Astrocyte of the spinal cord (primary cell): ENCODE measurements around the gene NAT16.

Source experiments
- DNase-seq: peaks from one replicate; pipeline ENCODE4 v3.0.0; 2011; ENCODE audit warnings: low read depth, low spot score
- H3K4me3 ChIP-seq: 2 replicates; pipeline ENCODE4 v1.5.1; 2011; ENCODE audit warnings: low read depth, mild to moderate bottlenecking, low read length, moderate library complexity
- CTCF ChIP-seq: IDR thresholded peaks from 2 replicates; pipeline ENCODE4 v1.5.1; 2012; ENCODE audit warnings: low read depth, mild to moderate bottlenecking, low read length, inconsistent platforms
- in situ Hi-C: cut with HindIII; loops from 2 replicates; pipeline ENCODE4 v1.10.0; 2017; ENCODE audit warnings: low sequenced_read_pairs

Gene NAT16

GRCh38 chr7:101180130-101180755 lies at the start of gene NAT16:
NAT16 (minus strand) TSS chr7:101180293; CDS start chr7:101174807, 5,486 bp downstream.
- in situ Hi-C loops: no loop called here
- H3K4me3 ChIP-seq: no peak within 1 kb of the TSS
- DNase-seq: no peak
- TF ChIP-seq CTCF: no peak

GRCh38 chr7:101226721-101227120 lies 46.6 kb upstream of the NAT16 start:
- H3K4me3 ChIP-seq: no peak overlapping the region
- in situ Hi-C loops: no loop called here
- DNase-seq: no peak
- TF ChIP-seq CTCF: no peak

- no peak for TF ChIP-seq CTCF
- no peak for DNase-seq
- in situ Hi-C loops: no loop called here
- H3K4me3 ChIP-seq: no peak overlapping the region
These were observed 45.6 kb upstream of the NAT16 start for GRCh38 chr7:101225650-101226049.

- in situ Hi-C loops: no loop called here
- no peak for DNase-seq
- TF ChIP-seq CTCF: no peak
- H3K4me3 ChIP-seq: no peak overlapping the region
These were observed 43.4 kb upstream of the NAT16 start for GRCh38 chr7:101223528-101223927.

GRCh38 chr7:101222275-101222830 lies 42.3 kb upstream of the NAT16 start:
- TF ChIP-seq CTCF: no peak
- DNase-seq: no peak
- H3K4me3 ChIP-seq: no peak overlapping the region
- in situ Hi-C loops: no loop called here

GRCh38 chr7:101220295-101220694 lies 40.2 kb upstream of the NAT16 start:
- no peak overlapping the region for H3K4me3 ChIP-seq
- in situ Hi-C loops: no loop called here

More at GRCh38 chr7:101220295-101220694, 40.2 kb upstream of the NAT16 start:
- no peak for DNase-seq
- no peak for TF ChIP-seq CTCF
